HepG2 (cell line): ENCODE measurements around the gene SLC2A4. TPM values are rescaled to one million over a fixed set of nuclear protein-coding genes. Genes with fewer than 3 reads are reported as not detected.
A peak's percentile ranks its signal among the peaks of the same experiment; 100 is the strongest.

Source experiments
- ATAC-seq: fragments of 200-7000 bp; cut with Tn5 transposase; 3 replicates; pipeline ENCODE4 v1.9.1; 2020; ENCODE audit warnings: mild to moderate bottlenecking, moderate library complexity
- BruUV-seq: library from RNA; stranded (reverse); fragments of 400-500 nt; replicated peaks from 2 replicates; lab custom pipeline; 2021; lab: Mats Ljungman, UMichigan
- CTCF ChIA-PET: fragments of 300-600 bp; formaldehyde crosslinking; extraction: SDS; loops from one replicate; lab custom pipeline; 2021; ENCODE audit warnings: low total read pairs, inconsistent platforms, low intra/inter-chr PET ratio; lab: Yijun Ruan, JAX
- POLR2A ChIA-PET: fragments of 350-600 bp; sonication (Branson Sonifier 250); formaldehyde crosslinking; loops from one replicate; lab custom pipeline; 2020; ENCODE audit warnings: antibody characterized with exemption, inconsistent platforms; lab: Yijun Ruan, JAX
- DNase-seq: peaks from one replicate; pipeline ENCODE4 v3.0.0-alpha.2; 2015; ENCODE audit warnings: low spot score
- FAIRE-seq: peaks from 3 replicates; lab custom pipeline; 2011; peaks lifted over from hg19 to GRCh38; lab: Jason Lieb, UNC
- H2AFZ ChIP-seq: one replicate; pipeline ENCODE4 v1.6.1; 2011; ENCODE audit warnings: low read length, inconsistent platforms
- H3K27ac ChIP-seq: fragments of 300-600 bp; 3 replicates; pipeline ENCODE4 v1.8.0; 2011; ENCODE audit warnings: mixed run types, mild to moderate bottlenecking, mixed read lengths, low read length, inconsistent platforms; ENCODE audit not compliant: insufficient read depth; ENCODE audit errors: extremely low read length
- H3K27me3 ChIP-seq, 2 experiments: fragments of 200-600 bp in 1 of 2; 2 replicates in 1 of 2; 3 replicates in 1 of 2; pipeline versions ENCODE4 v1.6.0 to v1.8.0; 2011; ENCODE audit warnings: low read length in 2 of 2, mild to moderate bottlenecking in 2 of 2, moderate library complexity in 2 of 2, inconsistent platforms in 1 of 2; ENCODE audit not compliant: insufficient read depth in 2 of 2, control insufficient read depth in 1 of 2
- H3K36me3 ChIP-seq, 2 experiments: fragments of 200-600 bp in 1 of 2; replicated peaks in 1 of 2; 2 replicates in 1 of 2; 3 replicates in 1 of 2; pipeline versions ENCODE4 v1.5.1 to v1.8.0; 2011; ENCODE audit warnings: low read length in 2 of 2, inconsistent platforms in 1 of 2; ENCODE audit not compliant: insufficient read depth in 2 of 2, control insufficient read depth in 1 of 2
- H3K4me1 ChIP-seq: 2 replicates; pipeline ENCODE4 v1.5.1; 2012; ENCODE audit warnings: low read length, inconsistent platforms; ENCODE audit not compliant: insufficient read depth
- H3K4me2 ChIP-seq: 2 replicates; pipeline ENCODE4 v1.6.0; 2011; ENCODE audit warnings: low read depth, low read length, inconsistent platforms
- H3K4me3 ChIP-seq, 3 experiments: fragments of 200-600 bp in 1 of 3; sonication (generic), shearing (Covaris generic) in 1 of 3; replicated peaks in 1 of 3; 2 replicates each; pipeline ENCODE4 v1.5.1; 2011 to 2016; ENCODE audit warnings: low read length in 3 of 3, inconsistent platforms in 2 of 3, low read depth in 2 of 3, mild to moderate bottlenecking in 2 of 3, control low read depth in 1 of 3, mixed read lengths in 1 of 3; ENCODE audit not compliant: insufficient read depth in 1 of 3
- H3K79me2 ChIP-seq: one replicate; pipeline ENCODE4 v1.6.1; 2011; ENCODE audit warnings: low read length, inconsistent platforms; ENCODE audit not compliant: insufficient read depth
- H3K9ac ChIP-seq: 2 replicates; pipeline ENCODE4 v1.6.0; 2011; ENCODE audit warnings: mild to moderate bottlenecking, low read depth, low read length, inconsistent platforms; ENCODE audit not compliant: insufficient read depth
- H3K9me3 ChIP-seq: 2 replicates; pipeline ENCODE4 v1.5.1; 2012; ENCODE audit warnings: mild to moderate bottlenecking, low read length
- H4K20me1 ChIP-seq: 2 replicates; pipeline ENCODE4 v1.6.0; 2011; ENCODE audit warnings: inconsistent platforms, mild to moderate bottlenecking, low read length, moderate library complexity; ENCODE audit not compliant: insufficient read depth
- E2F5 ChIP-seq: sonication (generic); formaldehyde crosslinking; conservative IDR thresholded peaks from 2 replicates; pipeline ENCODE4 v1.4.0; 2020; ENCODE audit warnings: missing genetic modification reagents
- SAP130 ChIP-seq: IDR thresholded peaks from 2 replicates; pipeline ENCODE4 v1.6.1; 2016; ENCODE audit warnings: low read depth
- TBX2 ChIP-seq: sonication (generic); formaldehyde crosslinking; IDR thresholded peaks from 2 replicates; pipeline ENCODE4 v1.5.0; 2020; ENCODE audit warnings: missing genetic modification reagents, mild to moderate bottlenecking, borderline replicate concordance
- TFAP4 ChIP-seq: sonication (generic); IDR thresholded peaks from 2 replicates; pipeline ENCODE4 v1.6.1; 2016; ENCODE audit warnings: low read depth, borderline replicate concordance
- ZBTB33 ChIP-seq: sonication (generic); formaldehyde crosslinking; IDR thresholded peaks from 2 replicates; pipeline ENCODE4 v1.4.0; 2020; ENCODE audit warnings: missing genetic modification reagents
- ZBTB38 ChIP-seq: sonication (generic); formaldehyde crosslinking; IDR thresholded peaks from 2 replicates; pipeline ENCODE4 v1.5.1; 2020; ENCODE audit warnings: mild to moderate bottlenecking, missing genetic modification reagents
- WGBS: methylation state at CpG from one replicate; pipeline ENCODE4 v1.1.6; 2017; ENCODE audit warnings: low lambda C conversion rate; 5-methylcytosine and 5-hydroxymethylcytosine counted together
- in situ Hi-C: cut with HindIII; loops from 2 replicates; pipeline ENCODE4 v1.10.0; 2017; ENCODE audit warnings: low pct_unique_long_range_greater_than_20kb; ENCODE audit not compliant: extremely low pct_ligation_motif_present
- intact Hi-C: fragments of 100-400 bp; cut with micrococcal nuclease; formaldehyde crosslinking; loops from one replicate; pipeline ENCODE4 v1.10.0; 2022; ENCODE audit not compliant: unreplicated experiment
- polyA plus RNA-seq, 8 experiments: library from polyadenylated mRNA; depleted of rRNA in 3 of 8; stranded (reverse) in 7 of 8; unstranded in 1 of 8; fragments of >200 nt; fragmentation: Illumina TruSeq in 4 of 8; extraction: Trizol in 4 of 8; gene quantifications; 2 replicates each; pipeline versions ENCODE4 v1.2.1 to v1.2.3, GENCODE V29; 2011 to 2016; ENCODE audit warnings: low read depth in 4 of 8, missing spikeins in 1 of 8, mixed read lengths in 1 of 8; ENCODE audit not compliant: insufficient read depth in 1 of 8
- total RNA-seq, 5 experiments: library from RNA; depleted of rRNA; stranded (reverse); fragments of >200 nt; fragmentation: Illumina TruSeq; extraction: Trizol; gene quantifications; 2 replicates each; pipeline ENCODE4 v1.2.3, GENCODE V29; 2016; ENCODE audit warnings: low read depth in 1 of 5

SLC2A4 gene
- total and polyA plus RNA-seq, 2 of the 13 experiments (the other 11 are each of a cell fraction or from before 2014, with no cell fraction given): 4.9 to 5.8 TPM

GRCh38 chr17:7249830-7250229 lies 31.7 kb upstream of the SLC2A4 start:
- peaks cover 0 to 2% of the 10 kb centered on the region in 2 experiments; a peak in 1 of 5 replicates for H3K27me3 ChIP-seq
- in situ Hi-C loops: no loop called here
- H2AFZ ChIP-seq: no peak overlapping the region
- intact Hi-C loops: no loop called here
- FAIRE-seq: no peak
- BruUV-seq: no TSS peak
- no peaks in the 10 kb centered on the region for H3K9me3 ChIP-seq
- no peak for DNase-seq
- WGBS: 90% methylated on average over 7 of the region's 7 CpGs
- ChIA-PET CTCF (no interaction called here), POLR2A (interaction anchor here (1.4 to 2.6 kb wide), 5 partner anchors 8 to 32 kb away, joined by 4 to 34 read pairs (median 5); partner anchors contain the start of genes DVL2, GABARAP, PHF23 and SLC2A4)
- ATAC-seq: no peak
- H3K4me1 ChIP-seq: peaks cover 38% of the 10 kb centered on the region
- H3K4me2 ChIP-seq: peak overlapping the region; percentile 90
- H3K27ac ChIP-seq: peak overlapping the region; percentile 99
- H3K36me3 ChIP-seq: peaks cover 9 to 25% of the 10 kb centered on the region in 2 experiments; a peak in 4 of 5 replicates
- peak overlapping the region; percentile 96 for H3K9ac ChIP-seq
- H3K79me2 ChIP-seq: peaks cover 56% of the 10 kb centered on the region
- H3K4me3 ChIP-seq: peak overlapping the region; percentile 95 to 99 (median 96); a peak in 5 of 6 replicates
- no peak for TF ChIP-seq TFAP4
- TF ChIP-seq ZBTB38 (CRISPR knock-in tag): peak; percentile 41; the same call in 1 of the 2 replicates
- peak; percentile 25; the same call in 1 of the 2 replicates for TF ChIP-seq TBX2 (CRISPR knock-in tag)
- peak; percentile 91 for TF ChIP-seq ZBTB33
- no peak for TF ChIP-seq E2F5
- 0 out of 2 replicates have a peak, but pooled peaks have one; percentile 16 for TF ChIP-seq SAP130 (CRISPR knock-in tag)
- no peaks in the 10 kb centered on the region for H4K20me1 ChIP-seq
